Spinal cord (tissue), 10 donors: ENCODE measurements around the gene APLN. TPM values are rescaled to one million over a fixed set of nuclear protein-coding genes. Genes with fewer than 3 reads are reported as not detected.

Source experiments
- DNase-seq, 6 donors: peaks; one replicate each; pipeline versions ENCODE4 v3.0.0 to v3.0.0-alpha.2; 2013 to 2015; ENCODE audit warnings: low spot score in 6 of 6, low read depth in 4 of 6
- H3K27ac ChIP-seq: one replicate; pipeline ENCODE4 v1.5.1; 2013; ENCODE audit warnings: low read depth, low read length, control low read depth
- H3K27me3 ChIP-seq: one replicate; pipeline ENCODE4 v1.6.1; 2013; ENCODE audit warnings: low read length; ENCODE audit not compliant: control insufficient read depth, insufficient read depth
- H3K36me3 ChIP-seq: one replicate; pipeline ENCODE4 v1.6.1; 2013; ENCODE audit warnings: low read length; ENCODE audit not compliant: control insufficient read depth, insufficient read depth
- H3K4me1 ChIP-seq: one replicate; pipeline ENCODE4 v1.6.1; 2013; ENCODE audit warnings: low read length; ENCODE audit not compliant: control insufficient read depth, insufficient read depth
- H3K4me3 ChIP-seq: one replicate; pipeline ENCODE4 v1.5.1; 2013; ENCODE audit warnings: low read depth, low read length, control low read depth
- H3K9me3 ChIP-seq: one replicate; pipeline ENCODE4 v1.6.1; 2013; ENCODE audit warnings: low read length; ENCODE audit not compliant: control insufficient read depth, insufficient read depth
- WGBS: methylation state at CpG from one replicate; pipeline ENCODE4 v1.1.5; 2013; ENCODE audit warnings: missing lambda C conversion rate; ENCODE audit not compliant: insufficient coverage; 5-methylcytosine and 5-hydroxymethylcytosine counted together
- polyA plus RNA-seq, 2 donors: library from polyadenylated mRNA; unstranded; fragments of 120-200 nt; gene quantifications; one replicate each; pipeline ENCODE4 v1.2.1, GENCODE V29; 2013; ENCODE audit not compliant: insufficient read length in 2 of 2
- total RNA-seq, 2 donors: library from RNA; depleted of rRNA in 1 of 2; stranded (reverse); fragments of 120-200 nt in 1 of 2; fragments of >200 nt in 1 of 2; gene quantifications; one replicate each; pipeline versions ENCODE4 v1.2.3 to v1.2.4, GENCODE V29; 2013 to 2014
- donor health status: healthy.

The APLN gene
- total and polyA plus RNA-seq, 4 donors = 4.7 to 12.2 (median 7.8) TPM

GRCh38 chrX:129652565-129653169 lies 2.1 kb downstream of the APLN start:
- Histone ChIP-seq H3K4me1 (peaks cover 42% of the 10 kb centered on the region), H3K27ac (no peak overlapping the region), H3K4me3 (no peak overlapping the region), H3K27me3 (peaks cover 4% of the 10 kb centered on the region), H3K36me3 (no peaks in the 10 kb centered on the region), H3K9me3 (no peaks in the 10 kb centered on the region)
- no peak for DNase-seq
- WGBS = 67% methylated on average over 6 of the region's 8 CpGs

DNA sequence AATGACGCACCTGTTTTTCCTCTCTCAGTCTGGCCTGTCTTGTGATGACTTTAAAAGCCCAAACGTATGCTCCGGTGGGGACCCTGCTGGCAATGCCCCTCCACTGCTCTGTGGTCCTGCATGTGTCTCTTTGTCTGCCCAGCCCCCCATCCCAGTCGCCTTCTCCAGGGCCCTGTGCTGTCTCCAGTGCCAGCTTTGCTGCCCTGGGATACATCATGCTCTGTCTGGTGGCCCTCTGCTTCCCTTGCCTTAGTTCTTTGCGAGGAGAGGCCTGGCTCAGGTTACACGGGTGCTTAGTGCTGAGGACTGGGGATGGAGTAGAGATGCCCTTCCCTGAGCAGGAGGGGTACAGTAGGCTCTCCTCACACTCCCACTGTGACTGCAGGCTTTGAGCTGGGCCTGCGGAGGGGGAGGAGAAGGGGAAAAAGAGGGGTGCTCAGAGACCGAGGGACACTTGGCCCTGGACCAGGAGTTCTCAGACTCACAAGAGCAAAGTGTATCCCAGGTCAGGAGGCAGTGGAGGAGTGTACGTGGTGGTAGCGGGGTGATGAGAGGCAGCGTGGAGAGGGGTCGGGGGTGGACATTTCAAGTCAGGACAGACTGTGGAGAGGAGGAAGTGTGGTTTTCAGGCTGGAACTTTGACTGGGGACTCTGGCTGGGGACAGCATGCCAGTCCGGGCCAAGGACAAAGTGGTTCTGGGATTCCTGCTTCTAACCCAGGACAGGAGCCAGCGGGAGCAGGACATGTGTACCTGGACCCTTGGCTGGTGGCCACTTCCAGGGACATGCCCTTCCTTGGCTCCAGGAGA lies 2.8 kb downstream of the APLN start:
- Histone ChIP-seq H3K9me3 (no peaks in the 10 kb centered on the region), H3K4me1 (peaks cover 46% of the 10 kb centered on the region), H3K27me3 (peaks cover 5% of the 10 kb centered on the region), H3K4me3 (no peak overlapping the region), H3K27ac (no peak overlapping the region), H3K36me3 (peaks cover 5% of the 10 kb centered on the region)
- DNase-seq = no peak
- WGBS = 74% methylated on average over 13 of the region's 14 CpGs

DNA sequence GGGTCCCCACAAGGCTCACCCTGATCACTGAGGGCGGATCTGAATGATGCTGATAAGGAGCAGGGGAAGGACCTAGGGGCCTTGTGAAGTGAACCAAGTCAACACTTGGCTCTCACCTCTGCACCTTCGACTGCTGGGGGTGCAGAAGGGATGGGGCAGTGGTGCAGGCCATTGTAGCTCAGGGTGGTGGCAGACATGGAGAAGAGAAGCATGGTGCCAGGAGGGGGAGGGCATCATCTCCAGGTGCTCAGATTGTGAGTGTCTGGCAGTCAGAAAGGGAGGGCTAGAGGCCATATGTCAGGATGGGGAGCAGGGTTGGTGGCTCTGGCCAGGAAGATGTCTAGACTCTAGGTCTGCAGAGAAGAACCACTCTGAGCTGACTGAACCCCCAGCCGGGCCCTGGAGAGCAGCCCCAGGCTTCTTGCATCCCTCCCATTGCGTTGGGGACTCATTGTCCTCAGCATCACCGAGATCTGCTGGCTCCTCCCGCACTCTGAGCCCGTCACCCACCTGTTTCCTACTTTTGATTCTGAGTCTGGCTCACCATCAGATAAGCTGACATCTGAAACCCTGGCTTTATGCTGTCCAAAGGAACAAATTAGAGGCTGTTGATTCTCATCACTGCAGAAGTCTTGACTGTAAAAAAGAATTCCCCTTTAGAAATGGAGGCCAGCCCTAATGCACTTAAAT lies 3.8 kb downstream of the APLN start:
- Histone ChIP-seq H3K4me3 (no peak overlapping the region), H3K27ac (no peak overlapping the region), H3K9me3 (no peaks in the 10 kb centered on the region), H3K27me3 (peaks cover 7% of the 10 kb centered on the region), H3K36me3 (peaks cover 5% of the 10 kb centered on the region), H3K4me1 (peaks cover 55% of the 10 kb centered on the region)
- 71% methylated on average over 7 of the region's 7 CpGs for WGBS
- no peak for DNase-seq

DNA sequence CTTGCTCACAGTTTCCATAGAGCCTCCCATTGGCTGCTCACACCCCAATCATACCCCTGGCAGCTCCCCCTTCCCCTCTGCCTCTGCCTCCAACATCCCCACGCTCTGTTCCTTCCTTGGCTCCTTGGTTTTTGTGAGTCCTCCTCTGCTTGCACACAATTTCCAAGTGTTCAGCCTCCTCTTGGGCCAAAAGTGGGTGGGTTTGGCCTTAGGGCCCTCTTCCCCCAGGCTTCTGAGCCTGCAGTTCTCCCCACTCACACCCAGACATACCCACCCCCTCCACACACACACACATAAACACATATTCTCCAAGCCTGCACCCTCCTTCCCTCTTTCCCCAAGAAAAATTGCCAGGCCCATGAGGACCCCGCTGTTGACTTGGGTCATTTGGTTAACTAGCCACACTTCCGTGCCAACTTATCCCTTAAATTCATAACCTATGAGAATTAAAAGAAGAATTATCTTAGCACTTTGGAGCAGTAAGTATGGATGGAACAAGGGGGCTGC lies 4.5 kb downstream of the APLN start:
- H3K27me3 ChIP-seq = peaks cover 2% of the 10 kb centered on the region
- no peak overlapping the region for H3K27ac ChIP-seq
- DNase-seq = no peak
- H3K9me3 ChIP-seq = no peaks in the 10 kb centered on the region
- peaks cover 53% of the 10 kb centered on the region for H3K4me1 ChIP-seq
- H3K36me3 ChIP-seq = peaks cover 5% of the 10 kb centered on the region
- WGBS = 68% methylated on average over 2 of the region's 3 CpGs
- no peak overlapping the region for H3K4me3 ChIP-seq

- Histone ChIP-seq H3K27me3 (peaks cover 2% of the 10 kb centered on the region), H3K36me3 (peaks cover 5% of the 10 kb centered on the region), H3K9me3 (no peaks in the 10 kb centered on the region), H3K27ac (no peak overlapping the region), H3K4me3 (no peak overlapping the region), H3K4me1 (peaks cover 48% of the 10 kb centered on the region)
- no peak for DNase-seq
- whole genome bisulfite sequencing = 70% methylated on average over 6 of the region's 9 CpGs
These were observed 5.2 kb downstream of the APLN start for GRCh38 chrX:129649268-129650182.

DNA sequence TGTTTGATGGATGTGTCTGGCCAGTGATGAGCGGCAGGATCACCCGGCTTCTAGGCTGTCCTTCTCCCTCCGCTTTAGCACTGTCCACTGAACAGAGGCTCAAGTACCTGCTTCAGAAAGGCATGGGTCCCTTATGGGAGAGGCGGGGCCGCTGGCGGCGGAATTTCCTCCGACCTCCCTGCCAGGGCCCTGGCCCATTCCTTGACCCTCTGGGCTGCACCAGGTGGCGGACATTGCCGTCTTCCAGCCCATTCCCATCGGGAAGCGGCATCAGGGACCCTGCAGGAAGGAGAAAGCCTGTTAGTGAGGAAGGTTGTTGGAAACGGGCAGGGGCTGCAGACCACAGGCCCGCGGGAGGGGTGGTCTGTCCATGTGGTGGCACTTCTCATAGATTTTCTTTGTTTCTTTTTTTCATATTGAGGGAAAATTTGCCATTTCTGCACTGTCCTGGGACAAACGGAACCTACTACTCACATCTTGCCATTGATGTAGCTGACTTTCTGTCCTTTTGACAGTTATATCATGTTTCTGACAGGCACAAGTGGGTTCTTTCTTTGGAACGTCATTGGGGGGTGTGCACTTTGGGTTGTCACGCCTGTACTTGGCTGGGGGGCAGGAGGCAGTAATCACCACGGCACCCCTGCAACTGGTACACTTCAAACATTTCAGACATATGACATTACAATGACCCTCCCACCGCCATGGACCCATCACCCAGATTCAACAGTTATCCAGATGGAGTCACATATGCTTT lies 6.1 kb downstream of the APLN start:
- no peak for DNase-seq
- 81% methylated on average over 16 of the region's 20 CpGs for WGBS
- peaks cover 2% of the 10 kb centered on the region for H3K27me3 ChIP-seq

GRCh38 chrX:129647418-129648410 lies 7.0 kb downstream of the APLN start:
- Histone ChIP-seq H3K27ac (no peak overlapping the region), H3K27me3 (peaks cover 2% of the 10 kb centered on the region), H3K36me3 (peaks cover 5% of the 10 kb centered on the region), H3K4me1 (peaks cover 36% of the 10 kb centered on the region), H3K4me3 (no peak overlapping the region), H3K9me3 (no peaks in the 10 kb centered on the region)
- 83% methylated on average over 10 of the region's 14 CpGs for WGBS
- DNase-seq = no peak

More for the DNA sequence above, 6.1 kb downstream of the APLN start:
- Histone ChIP-seq H3K4me3 (no peak overlapping the region), H3K4me1 (peaks cover 42% of the 10 kb centered on the region), H3K36me3 (peaks cover 5% of the 10 kb centered on the region), H3K27ac (no peak overlapping the region), H3K9me3 (no peaks in the 10 kb centered on the region)
